H1 (cell line): ENCODE results near the gene DRAP1. TPM values are rescaled to one million over a fixed set of nuclear protein-coding genes. Genes with fewer than 3 reads are reported as not detected.

Source experiments
- CTCF ChIA-PET: fragments of 300-600 bp; sonication (Branson Sonifier 250); formaldehyde crosslinking; loops from one replicate; lab custom pipeline; 2021; ENCODE audit not compliant: partially characterized antibody; lab: Charles Lee
- POLR2A ChIA-PET: fragments of 300-600 bp; sonication (Branson Sonifier 250); formaldehyde crosslinking; loops from one replicate; lab custom pipeline; 2021; ENCODE audit warnings: inconsistent platforms; ENCODE audit not compliant: partially characterized antibody; lab: Charles Lee
- DNase-seq, 2 experiments: peaks; one replicate each; pipeline versions ENCODE4 v3.0.0 to v3.0.0-alpha.2; 2010 to 2022; ENCODE audit warnings: low spot score in 2 of 2, low read depth in 1 of 2, mixed read lengths in 1 of 2
- FAIRE-seq: peaks from 2 replicates; lab custom pipeline; 2011; peaks lifted over from hg19 to GRCh38; lab: Jason Lieb, UNC
- H2AFZ ChIP-seq: 2 replicates; pipeline ENCODE4 v1.8.1; 2012; ENCODE audit warnings: low read length, inconsistent platforms
- H2AK5ac ChIP-seq: 2 replicates; pipeline ENCODE4 v1.6.1; 2013; ENCODE audit warnings: low read depth, low read length
- H2BK120ac ChIP-seq: replicated peaks from 2 replicates; pipeline ENCODE3; 2013; ENCODE audit warnings: low read depth, low read length, inconsistent platforms
- H2BK12ac ChIP-seq: 2 replicates; pipeline ENCODE4 v1.6.1; 2013; ENCODE audit warnings: low read depth, low read length
- H2BK15ac ChIP-seq: 2 replicates; pipeline ENCODE4 v1.6.1; 2013; ENCODE audit warnings: low read length
- H2BK20ac ChIP-seq: 2 replicates; pipeline ENCODE4 v1.6.1; 2013; ENCODE audit warnings: low read length
- H2BK5ac ChIP-seq: 2 replicates; pipeline ENCODE4 v1.6.1; 2013; ENCODE audit warnings: low read depth, low read length
- H3K14ac ChIP-seq: 2 replicates; pipeline ENCODE4 v1.6.1; 2013; ENCODE audit warnings: inconsistent platforms; ENCODE audit not compliant: insufficient read length
- H3K18ac ChIP-seq: 2 replicates; pipeline ENCODE4 v1.6.1; 2013; ENCODE audit warnings: low read length; ENCODE audit errors: extremely low read depth
- H3K23ac ChIP-seq: 2 replicates; pipeline ENCODE4 v1.6.1; 2013; ENCODE audit warnings: inconsistent platforms; ENCODE audit not compliant: insufficient read length
- H3K23me2 ChIP-seq: 2 replicates; pipeline ENCODE4 v1.6.1; 2013; ENCODE audit warnings: low read depth, low read length
- H3K27ac ChIP-seq: 2 replicates; pipeline ENCODE4 v1.6.1; 2011; ENCODE audit warnings: low read depth, low read length, inconsistent platforms
- H3K27me3 ChIP-seq, 4 experiments: replicated peaks in 1 of 4; 1 replicate in 1 of 4; 2 replicates in 3 of 4; pipeline versions ENCODE4 v1.6.1 to v1.8.1; 2011 to 2013; ENCODE audit warnings: low read length in 3 of 4, mild to moderate bottlenecking in 3 of 4, inconsistent platforms in 2 of 4, mixed read lengths in 2 of 4, moderate library complexity in 1 of 4; ENCODE audit not compliant: control insufficient read depth in 3 of 4, insufficient read depth in 3 of 4; ENCODE audit errors: extremely low read depth in 1 of 4
- H3K36me3 ChIP-seq, 4 experiments: 2 replicates each; pipeline versions ENCODE4 v1.6.1 to v1.8.1; 2011 to 2013; ENCODE audit warnings: mild to moderate bottlenecking in 4 of 4, low read length in 3 of 4, moderate library complexity in 2 of 4, control low read depth in 1 of 4, inconsistent platforms in 1 of 4; ENCODE audit not compliant: insufficient read depth in 4 of 4, control insufficient read depth in 2 of 4
- H3K4ac ChIP-seq: replicated peaks from 2 replicates; pipeline ENCODE3; 2013; ENCODE audit warnings: low read length, low read depth, mixed read lengths, inconsistent platforms; ENCODE audit not compliant: insufficient read length
- H3K4me1 ChIP-seq, 4 experiments: replicated peaks in 1 of 4; 1 replicate in 1 of 4; 2 replicates in 3 of 4; pipeline versions ENCODE4 v1.6.1 to v1.8.1; 2011 to 2013; ENCODE audit warnings: low read length in 3 of 4, inconsistent platforms in 2 of 4, mixed read lengths in 1 of 4; ENCODE audit not compliant: insufficient read depth in 4 of 4, control insufficient read depth in 3 of 4
- H3K4me2 ChIP-seq, 2 experiments: 2 replicates each; pipeline versions ENCODE4 v1.6.1 to v1.8.1; 2011 to 2013; ENCODE audit warnings: low read depth in 2 of 2, low read length in 2 of 2, control low read depth in 1 of 2, inconsistent platforms in 1 of 2, mild to moderate bottlenecking in 1 of 2; ENCODE audit not compliant: insufficient read depth in 1 of 2
- H3K4me3 ChIP-seq, 4 experiments: fragments of 200-600, 300-600 bp in 1 of 4; sonication (generic), shearing (Covaris generic), sonication (Bioruptor Twin) in 1 of 4; 2 replicates each; pipeline versions ENCODE4 v1.5.1 to v1.8.1; 2011 to 2016; ENCODE audit warnings: low read length in 4 of 4, low read depth in 3 of 4, control low read depth in 2 of 4, inconsistent platforms in 2 of 4, mild to moderate bottlenecking in 2 of 4, mixed read lengths in 1 of 4, moderate library complexity in 1 of 4; ENCODE audit not compliant: insufficient read depth in 2 of 4; ENCODE audit errors: extremely low read depth in 1 of 4
- H3K56ac ChIP-seq: replicated peaks from 2 replicates; pipeline ENCODE3; 2013; ENCODE audit warnings: low read depth, mild to moderate bottlenecking, mixed read lengths, low read length, inconsistent platforms; ENCODE audit not compliant: insufficient read length
- H3K79me1 ChIP-seq: 2 replicates; pipeline ENCODE4 v1.6.1; 2013; ENCODE audit warnings: low read depth, low read length, control low read depth
- H3K79me2 ChIP-seq, 2 experiments: 2 replicates each; pipeline versions ENCODE4 v1.6.1 to v1.8.1; 2012 to 2013; ENCODE audit warnings: low read length in 2 of 2, mild to moderate bottlenecking in 2 of 2, inconsistent platforms in 1 of 2; ENCODE audit not compliant: insufficient read depth in 2 of 2, control insufficient read depth in 1 of 2
- H3K9ac ChIP-seq, 4 experiments: replicated peaks in 1 of 4; 1 replicate in 1 of 4; 2 replicates in 3 of 4; pipeline versions ENCODE4 v1.6.1 to v1.8.1; 2011 to 2013; ENCODE audit warnings: low read depth in 3 of 4, low read length in 3 of 4, control low read depth in 2 of 4, mild to moderate bottlenecking in 2 of 4, moderate library complexity in 2 of 4, inconsistent platforms in 1 of 4; ENCODE audit errors: extremely low read depth in 1 of 4
- H3K9me3 ChIP-seq, 2 experiments: 2 replicates each; pipeline versions ENCODE4 v1.6.1 to v1.8.1; 2012 to 2013; ENCODE audit warnings: mild to moderate bottlenecking in 2 of 2, moderate library complexity in 2 of 2, control low read depth in 1 of 2, inconsistent platforms in 1 of 2, low read depth in 1 of 2, low read length in 1 of 2, mixed read lengths in 1 of 2; ENCODE audit not compliant: insufficient read depth in 2 of 2
- H4K20me1 ChIP-seq, 2 experiments: replicated peaks in 1 of 2; 2 replicates each; pipeline versions ENCODE3 to v1.8.1; 2011 to 2013; ENCODE audit warnings: inconsistent platforms in 2 of 2, low read length in 2 of 2, mild to moderate bottlenecking in 1 of 2; ENCODE audit not compliant: insufficient read depth in 2 of 2, control insufficient read depth in 1 of 2
- H4K5ac ChIP-seq: 2 replicates; pipeline ENCODE4 v1.6.1; 2013; ENCODE audit warnings: low read length, low read depth, mixed read lengths, inconsistent platforms; ENCODE audit not compliant: insufficient read length
- H4K8ac ChIP-seq: 2 replicates; pipeline ENCODE4 v1.8.0; 2013; ENCODE audit warnings: mild to moderate bottlenecking, moderate library complexity, low read length, inconsistent platforms; ENCODE audit not compliant: insufficient read depth; ENCODE audit errors: extremely low read depth
- H4K91ac ChIP-seq: replicated peaks from 2 replicates; pipeline ENCODE3; 2013; ENCODE audit warnings: low read length, mixed read lengths, inconsistent platforms; ENCODE audit not compliant: insufficient read length
- ASH2L ChIP-seq: fragments of 200-600, 300-600 bp; sonication (generic); IDR thresholded peaks from one replicate; pipeline ENCODE4 v1.7.1; 2017; ENCODE audit warnings: low read length
- CBX5 ChIP-seq: fragments of 300-800, 300-1000 bp; sonication (generic); IDR thresholded peaks from 2 replicates; pipeline ENCODE4 v1.7.1; 2016; ENCODE audit warnings: antibody characterized with exemption, low read length, low read depth
- CREB1 ChIP-seq: IDR thresholded peaks from 2 replicates; pipeline ENCODE4 v1.6.1; 2012; ENCODE audit warnings: inconsistent platforms
- EGR1 ChIP-seq: IDR thresholded peaks from 2 replicates; pipeline ENCODE4 v1.6.1; 2011; ENCODE audit warnings: low read depth, low read length, borderline replicate concordance
- EZH2 ChIP-seq: fragments of 200-600 bp; sonication (generic); IDR thresholded peaks from 2 replicates; pipeline ENCODE4 v1.7.1; 2012; ENCODE audit warnings: low read depth, mild to moderate bottlenecking, moderate library complexity, low read length, inconsistent platforms; ENCODE audit not compliant: severe bottlenecking
- HDAC6 ChIP-seq: IDR thresholded peaks from one replicate; pipeline ENCODE4 v1.7.1; 2012; ENCODE audit warnings: low read depth, mild to moderate bottlenecking, inconsistent platforms, low read length, moderate library complexity
- KDM1A ChIP-seq: fragments of 200-600, 300-600 bp; sonication (generic); IDR thresholded peaks from 2 replicates; pipeline ENCODE4 v1.7.1; 2016; ENCODE audit warnings: mild to moderate bottlenecking, low read length, borderline replicate concordance
- KDM5A ChIP-seq: fragments of 200-600 bp; IDR thresholded peaks from 2 replicates; pipeline ENCODE4 v1.7.1; 2012; ENCODE audit warnings: mild to moderate bottlenecking, low read length, inconsistent platforms, mixed read lengths
- MAFK ChIP-seq: IDR thresholded peaks from 2 replicates; pipeline ENCODE4 v1.6.1; 2012; ENCODE audit warnings: low read depth, mild to moderate bottlenecking, improper control_type of control experiment, low read length
- SP2 ChIP-seq: IDR thresholded peaks from 2 replicates; pipeline ENCODE4 v1.6.1; 2012; ENCODE audit warnings: mild to moderate bottlenecking, low read length, inconsistent platforms
- SRF ChIP-seq: IDR thresholded peaks from 2 replicates; pipeline ENCODE4 v1.6.1; 2011; ENCODE audit warnings: mild to moderate bottlenecking, low read depth, low read length, moderate library complexity
- YY1 ChIP-seq: IDR thresholded peaks from 2 replicates; pipeline ENCODE4 v1.6.1; 2011; ENCODE audit warnings: low read depth, mild to moderate bottlenecking, low read length
- WGBS, 2 experiments: shearing (Covaris generic) in 1 of 2; methylation state at CpG; one replicate each; pipeline versions ENCODE4 v1.1.6 to v1.1.7; 2013 to 2015; ENCODE audit warnings: low lambda C conversion rate in 2 of 2, mixed read lengths in 2 of 2, inconsistent platforms in 1 of 2, low coverage in 1 of 2, missing lambda C conversion rate in 1 of 2; ENCODE audit not compliant: insufficient replicate concordance in 2 of 2, insufficient coverage in 1 of 2, insufficient read length in 1 of 2; ENCODE audit errors: extremely low coverage in 1 of 2, missing lambda C conversion rate in 1 of 2; 5-methylcytosine and 5-hydroxymethylcytosine counted together
- polyA plus RNA-seq, 7 experiments: library from polyadenylated mRNA; depleted of rRNA in 3 of 7; stranded (reverse) in 5 of 7; unstranded in 2 of 7; fragments of >200 nt in 5 of 7; fragments of 200-250 nt in 2 of 7; gene quantifications; 1 replicate in 5 of 7; 2 replicates in 1 of 7; 4 replicates in 1 of 7; pipeline versions ENCODE4 v1.2.1 to v1.2.3, GENCODE V29; 2011 to 2013; ENCODE audit warnings: missing spikeins in 2 of 7, mixed read lengths in 2 of 7
- total RNA-seq: library from RNA; stranded (reverse); fragmentation: NEBNext Ultra II Directional; extraction: Animal tissue kit (Norgen Biotek cat#: 25700); gene quantifications from 2 replicates; pipeline ENCODE4 v1.2.1, GENCODE V29; 2021
- TF ChIP-seq, protein P1 (sequence below): IDR thresholded peaks from 2 replicates; pipeline ENCODE4 v1.6.1; 2011; ENCODE audit warnings: low read depth, mild to moderate bottlenecking, low read length; ENCODE audit not compliant: insufficient read depth
- TF ChIP-seq, protein P2 (sequence below): IDR thresholded peaks from 2 replicates; pipeline ENCODE4 v1.6.1; 2012; ENCODE audit warnings: inconsistent platforms

The DRAP1 gene
- total and polyA plus RNA-seq, 2 of the 8 experiments (the other 6 are each of a cell fraction or from before 2014, with no cell fraction given) = 62.5 to 98.7 TPM

DNA sequence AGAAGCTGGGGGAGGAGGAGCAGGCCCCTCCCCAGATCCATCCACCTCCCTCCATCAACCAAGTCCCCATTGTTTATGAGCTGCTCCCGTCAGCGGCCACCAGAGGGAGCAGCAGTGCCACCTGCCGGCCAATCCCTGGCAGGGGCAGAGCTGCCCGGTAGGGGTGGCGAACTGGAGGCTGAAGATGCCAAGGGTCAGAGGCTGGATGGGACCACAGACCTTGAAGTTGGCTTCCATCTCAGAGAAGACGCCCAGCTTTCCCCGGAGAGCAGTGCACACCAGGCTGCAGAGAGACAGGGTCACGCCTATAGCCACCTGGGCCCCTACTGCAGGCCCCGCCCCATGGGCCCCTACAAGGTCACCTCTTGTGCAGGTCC lies 34.5 kb upstream of the DRAP1 start:
- Histone ChIP-seq H2BK12ac (no peak overlapping the region), H3K4me1 (peaks cover 0 to 12% (median 7%) of the 10 kb centered on the region in 4 experiments; a peak in 5 of 7 replicates), H3K9me3 (no peaks in the 10 kb centered on the region), H2BK20ac (no peak overlapping the region), H4K8ac (no peak overlapping the region), H3K79me2 (peaks cover 0 to 4% of the 10 kb centered on the region in 2 experiments; a peak in 1 of 4 replicates), H2BK5ac (no peak overlapping the region), H3K79me1 (no peaks in the 10 kb centered on the region), H3K9ac (no peak overlapping the region), H4K91ac (no peak overlapping the region), H3K4me3 (no peak overlapping the region), H3K23ac (no peak overlapping the region), H3K4me2 (no peak overlapping the region), H2BK15ac (no peak overlapping the region), H4K5ac (no peak overlapping the region), H3K36me3 (peaks cover 8 to 22% (median 18%) of the 10 kb centered on the region in 4 experiments; a peak in 7 of 8 replicates), H3K23me2 (peaks cover 12% of the 10 kb centered on the region), H3K56ac (no peak overlapping the region), H2BK120ac (no peak overlapping the region), H2AK5ac (no peak overlapping the region), H3K14ac (no peak overlapping the region), H3K27me3 (peaks cover 0 to 4% (median 3%) of the 10 kb centered on the region in 4 experiments; a peak in 6 of 7 replicates), H3K4ac (no peak overlapping the region), H4K20me1 (peaks cover 6 to 7% of the 10 kb centered on the region in 2 experiments), H3K27ac (no peak overlapping the region), H2AFZ (no peak overlapping the region), H3K18ac (no peak overlapping the region)
- DNase-seq (peak in 1 of 2 experiments; percentile 90), FAIRE-seq (peak; percentile 58)
- ChIA-PET POLR2A (interaction anchor here (0.6 to 39.7 kb wide), 3 partner anchors 25 to 167 kb away, joined by 3 to 1071 read pairs (median 4); partner anchors contain the start of genes CFL1, EFEMP2 and MUS81), CTCF (interaction anchor here (0.6 to 19.6 kb wide), 63 partner anchors 7 to 1557 kb away, joined by 3 to 283 read pairs (median 4); partner anchors contain the start of genes BANF1, CATSPER1, CCDC85B and CFL1)
- 37% methylated on average over 9 of the region's 9 CpGs; no CpG with 5 or more reads in 1 of the 2 experiments for WGBS, 2 experiments
- no peak for TF ChIP-seq MAFK
- TF ChIP-seq, protein P1, sequence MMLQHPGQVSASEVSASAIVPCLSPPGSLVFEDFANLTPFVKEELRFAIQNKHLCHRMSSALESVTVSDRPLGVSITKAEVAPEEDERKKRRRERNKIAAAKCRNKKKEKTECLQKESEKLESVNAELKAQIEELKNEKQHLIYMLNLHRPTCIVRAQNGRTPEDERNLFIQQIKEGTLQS = peak; percentile 83; the same call in 1 of the 2 replicates
- TF ChIP-seq CREB1 = peak; percentile 69
- TF ChIP-seq HDAC6 = no peak
- TF ChIP-seq ASH2L = no peak
- TF ChIP-seq, protein P2, sequence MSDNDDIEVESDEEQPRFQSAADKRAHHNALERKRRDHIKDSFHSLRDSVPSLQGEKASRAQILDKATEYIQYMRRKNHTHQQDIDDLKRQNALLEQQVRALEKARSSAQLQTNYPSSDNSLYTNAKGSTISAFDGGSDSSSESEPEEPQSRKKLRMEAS = no peak
- TF ChIP-seq SRF = peak; percentile 32; the same call in 1 of the 2 replicates
- TF ChIP-seq CBX5 = no peak
- no peak for TF ChIP-seq KDM1A
- no peak for TF ChIP-seq EZH2
- peak; percentile 87 for TF ChIP-seq YY1
- no peak for TF ChIP-seq KDM5A
- no peak for TF ChIP-seq SP2
- TF ChIP-seq EGR1 = no peak
